22Rv1 (cell line): Measurements from ENCODE around the gene CAMK2N2.
A peak's percentile ranks its signal among the peaks of the same experiment; 100 is the strongest.

Experiments
- H3K27ac ChIP-seq: fragments of 450-650 bp; 2 replicates; pipeline ENCODE4 v1.5.1; 2017
- ZFX ChIP-seq: fragments of 450-650 bp; IDR thresholded peaks from 2 replicates; pipeline ENCODE4 v1.6.1; 2017; ENCODE audit warnings: antibody characterized with exemption, borderline replicate concordance
- TF ChIP-seq, protein P1 (sequence below): fragments of 450-650 bp; IDR thresholded peaks from 2 replicates; pipeline ENCODE4 v1.5.1; 2017; ENCODE audit warnings: mild to moderate bottlenecking

CAMK2N2 gene

DNA sequence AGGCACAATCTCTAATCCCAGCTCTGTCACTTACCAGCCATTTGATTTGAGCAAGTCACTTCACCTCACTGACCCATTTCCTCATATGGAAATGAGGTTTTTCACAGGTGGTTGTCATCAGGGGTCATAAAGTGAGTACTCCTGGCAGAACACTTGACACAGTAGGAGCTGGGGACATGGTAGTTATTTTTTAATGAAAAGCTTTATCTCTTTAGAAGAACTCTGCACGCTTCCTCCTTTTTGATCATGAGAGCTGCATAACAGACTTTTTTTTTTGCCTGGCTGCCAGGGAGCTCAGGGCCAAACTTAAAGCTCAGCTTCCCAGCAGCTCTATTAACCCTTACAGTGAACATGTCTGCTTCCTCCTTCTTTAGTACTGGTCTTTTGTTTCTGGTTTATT lies 23.5 kb downstream of the CAMK2N2 start:
- TF ChIP-seq ZFX, result no peak
- TF ChIP-seq, protein P1, sequence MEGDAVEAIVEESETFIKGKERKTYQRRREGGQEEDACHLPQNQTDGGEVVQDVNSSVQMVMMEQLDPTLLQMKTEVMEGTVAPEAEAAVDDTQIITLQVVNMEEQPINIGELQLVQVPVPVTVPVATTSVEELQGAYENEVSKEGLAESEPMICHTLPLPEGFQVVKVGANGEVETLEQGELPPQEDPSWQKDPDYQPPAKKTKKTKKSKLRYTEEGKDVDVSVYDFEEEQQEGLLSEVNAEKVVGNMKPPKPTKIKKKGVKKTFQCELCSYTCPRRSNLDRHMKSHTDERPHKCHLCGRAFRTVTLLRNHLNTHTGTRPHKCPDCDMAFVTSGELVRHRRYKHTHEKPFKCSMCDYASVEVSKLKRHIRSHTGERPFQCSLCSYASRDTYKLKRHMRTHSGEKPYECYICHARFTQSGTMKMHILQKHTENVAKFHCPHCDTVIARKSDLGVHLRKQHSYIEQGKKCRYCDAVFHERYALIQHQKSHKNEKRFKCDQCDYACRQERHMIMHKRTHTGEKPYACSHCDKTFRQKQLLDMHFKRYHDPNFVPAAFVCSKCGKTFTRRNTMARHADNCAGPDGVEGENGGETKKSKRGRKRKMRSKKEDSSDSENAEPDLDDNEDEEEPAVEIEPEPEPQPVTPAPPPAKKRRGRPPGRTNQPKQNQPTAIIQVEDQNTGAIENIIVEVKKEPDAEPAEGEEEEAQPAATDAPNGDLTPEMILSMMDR, result no peak
- H3K27ac ChIP-seq, result peak overlapping the region; percentile 25

DNA sequence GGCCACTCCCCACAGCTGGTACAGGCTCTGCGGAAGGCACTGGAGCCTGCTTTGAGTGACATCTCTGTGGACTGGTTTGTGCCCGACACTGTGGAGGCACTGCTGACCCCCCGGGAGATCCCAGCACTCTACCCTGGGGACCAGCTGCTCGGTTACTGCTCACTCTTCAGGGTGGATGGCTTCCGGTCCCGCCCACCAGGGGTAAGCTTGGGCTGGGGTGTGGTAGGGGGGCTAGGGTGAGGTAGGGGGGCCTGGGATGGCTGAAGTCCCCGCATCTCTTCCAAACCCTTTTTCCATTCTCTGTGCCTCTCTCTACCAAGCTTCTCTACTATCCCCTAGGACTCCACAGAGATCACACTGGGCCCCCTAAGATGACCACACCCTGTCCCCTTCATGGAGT lies 24.1 kb downstream of the CAMK2N2 start:
- H3K27ac ChIP-seq, result 0 out of 2 replicates have a peak overlapping the region, but pooled peaks have one; percentile 10
- no peak for TF ChIP-seq ZFX
- TF ChIP-seq, protein P1, result no peak

DNA sequence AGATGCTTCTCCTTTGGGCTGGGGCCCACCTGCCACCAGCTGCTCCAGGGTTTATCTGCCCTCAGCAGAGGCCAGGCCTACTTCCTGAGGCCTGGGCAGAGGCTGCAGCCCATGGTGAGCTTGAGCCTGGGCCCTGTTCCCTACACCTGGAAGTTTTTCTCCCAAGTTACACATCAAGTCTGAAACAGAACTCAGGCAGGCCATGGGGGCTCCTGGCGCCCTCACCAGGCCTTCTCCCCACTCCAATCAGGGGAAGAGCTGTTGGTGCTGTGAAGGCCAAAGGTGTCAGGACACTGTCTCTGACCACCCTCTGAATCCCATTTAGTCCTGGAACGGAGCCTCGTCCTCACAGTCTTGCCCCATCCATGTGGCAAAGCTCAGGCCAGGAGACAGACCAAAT lies 24.7 kb downstream of the CAMK2N2 start:
- TF ChIP-seq, protein P1, result no peak
- TF ChIP-seq ZFX, result no peak
- H3K27ac ChIP-seq, result 0 out of 2 replicates have a peak overlapping the region, but pooled peaks have one; percentile 10

DNA sequence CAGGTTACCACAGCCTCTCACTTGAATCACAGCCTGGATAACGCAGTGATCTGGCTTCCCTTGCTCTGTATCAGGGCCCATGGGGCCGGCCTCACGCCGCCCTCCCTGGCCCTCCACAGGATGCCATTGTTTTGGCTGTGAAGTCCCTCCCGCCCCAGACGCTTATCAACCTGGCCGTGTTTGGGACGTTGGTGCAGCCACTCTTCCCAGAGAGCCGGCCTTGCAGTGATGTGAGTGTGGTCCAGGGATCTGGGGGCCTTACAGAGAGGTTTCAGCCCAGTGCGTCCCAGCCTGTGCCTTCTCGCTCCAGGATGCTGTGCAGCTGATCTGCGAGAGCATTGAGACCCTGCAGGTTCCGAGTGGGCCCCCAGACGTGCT lies 25.3 kb downstream of the CAMK2N2 start:
- H3K27ac ChIP-seq, result no peak overlapping the region
- TF ChIP-seq, protein P1, result no peak
- TF ChIP-seq ZFX, result no peak

DNA sequence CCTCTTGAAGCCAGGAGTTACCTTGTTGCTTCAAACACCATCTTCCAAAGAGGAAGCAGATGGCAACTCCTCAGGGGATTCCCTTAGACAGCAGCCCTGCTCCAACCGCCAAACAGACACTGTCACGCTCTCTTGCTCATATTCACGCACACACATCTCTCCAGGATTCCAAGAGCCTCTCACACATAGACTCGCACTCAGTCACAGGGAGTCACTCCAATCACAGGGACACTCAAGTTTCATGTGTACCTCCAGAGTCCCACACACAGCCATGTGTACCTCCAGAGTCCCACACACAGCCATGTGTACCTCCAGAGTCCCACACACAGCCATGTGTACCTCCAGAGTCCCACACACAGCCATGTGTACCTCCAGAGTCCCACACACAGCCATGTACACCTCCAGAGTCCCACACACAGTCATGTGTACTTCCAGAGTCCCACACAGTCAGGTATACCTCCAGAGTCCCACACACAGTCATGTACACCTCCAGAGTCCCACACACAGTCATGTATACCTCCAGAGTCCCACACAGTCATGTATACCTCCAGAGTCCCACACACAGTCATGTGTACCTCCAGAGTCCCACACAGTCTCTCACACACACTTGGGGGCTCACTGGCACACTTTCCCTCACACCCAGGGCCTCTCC lies 25.8 kb downstream of the CAMK2N2 start:
- no peak overlapping the region for H3K27ac ChIP-seq
- no peak for TF ChIP-seq ZFX
- TF ChIP-seq, protein P1, result no peak

DNA sequence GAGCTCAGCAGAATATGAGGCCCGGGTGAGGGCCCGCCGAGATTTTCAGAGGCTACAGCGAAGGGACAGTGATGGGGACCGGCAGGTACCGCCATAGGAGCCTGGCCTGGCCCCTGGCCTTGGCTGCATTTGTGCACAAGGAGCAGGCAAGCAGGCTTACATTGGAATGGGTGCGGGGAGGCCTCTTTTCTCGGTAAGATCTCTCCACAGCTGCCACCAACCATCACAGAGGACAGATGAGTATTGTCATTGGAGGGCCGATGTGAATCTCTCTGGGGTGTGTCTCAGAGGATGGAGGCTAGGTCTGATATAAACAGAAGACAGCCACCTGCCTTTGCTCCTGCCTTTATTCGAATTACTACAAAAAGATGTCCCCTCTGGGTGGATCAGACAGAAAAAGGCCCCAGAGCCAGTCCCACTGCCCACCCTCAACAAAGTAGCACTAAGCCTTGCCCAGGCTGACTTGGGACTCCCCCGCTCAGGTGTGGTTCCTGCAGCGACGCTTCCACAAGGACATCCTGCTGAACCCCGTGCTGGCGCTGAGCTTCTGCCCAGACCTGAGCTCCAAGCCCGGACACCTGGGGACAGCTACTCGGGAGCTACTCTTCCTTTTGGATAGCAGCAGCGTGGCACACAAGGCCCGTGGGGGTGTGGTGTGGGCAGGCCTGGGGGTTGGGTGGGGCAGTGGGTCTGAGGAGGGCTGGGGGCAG lies 26.5 kb downstream of the CAMK2N2 start:
- no peak overlapping the region for H3K27ac ChIP-seq
- TF ChIP-seq, protein P1, result no peak
- TF ChIP-seq ZFX, result no peak

DNA sequence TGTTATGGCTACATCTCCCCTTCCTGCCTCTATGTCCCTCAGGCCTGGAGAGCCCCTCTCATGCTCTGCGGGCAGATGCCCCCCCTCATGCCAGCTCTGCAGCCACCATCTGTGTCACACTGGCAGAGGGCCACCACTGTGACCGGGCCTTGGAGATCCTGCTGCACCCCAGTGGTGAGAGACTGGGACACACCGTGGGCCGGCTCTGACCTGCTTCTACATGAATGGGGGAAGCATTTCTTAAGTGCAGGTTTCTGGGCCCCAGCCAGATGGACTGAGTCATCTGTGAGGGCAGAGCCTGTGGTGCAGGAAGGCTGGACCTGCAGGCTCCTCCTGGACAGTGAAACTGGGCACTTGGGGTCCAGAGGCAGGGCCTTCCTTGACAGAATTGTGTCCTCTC lies 27.1 kb downstream of the CAMK2N2 start:
- no peak overlapping the region for H3K27ac ChIP-seq
- TF ChIP-seq ZFX, result no peak
- TF ChIP-seq, protein P1, result no peak
